Activated T-helper 9 cell treated with anti-CD3 and anti-CD28 coated beads, Interleukin-2, amount 50 U/mL, for 16 hours (primary cell): ENCODE data around the gene WAPL.
"Not testable (repeated sequence)": the region's sequence is repeated elsewhere in the genome, so short reads cannot be mapped to it uniquely, and the experiment has no call there.

Experiments used
- DNase-seq: peaks from one replicate; pipeline ENCODE4 v3.0.0-alpha.2; 2020; ENCODE audit warnings: low read depth

Gene WAPL

GRCh38 chr10:86521678-86522509, at the start of gene WAPL:
Gene WAPL, minus strand, starts transcription at chr10:86521792. Its CDS starts 3,723 bp downstream, at chr10:86518069.
- peak; percentile 92 for DNase-seq

- DNase-seq: no peak
These were observed 47.7 kb upstream of the WAPL start for GRCh38 chr10:86569335-86569734.

GRCh38 chr10:86566518-86566917, 44.9 kb upstream of the WAPL start:
- DNase-seq: not testable (repeated sequence)

GRCh38 chr10:86563338-86563737, 41.7 kb upstream of the WAPL start:
- DNase-seq: not testable (repeated sequence)

GRCh38 chr10:86558695-86559094, 37.1 kb upstream of the WAPL start:
- DNase-seq: not testable (repeated sequence)

- no peak for DNase-seq
These were observed 35.5 kb upstream of the WAPL start for GRCh38 chr10:86556933-86557649.

- no peak for DNase-seq
These were observed 34.9 kb upstream of the WAPL start for GRCh38 chr10:86556532-86556931.

- no peak for DNase-seq
These were observed 32.0 kb upstream of the WAPL start for GRCh38 chr10:86553639-86554038.

GRCh38 chr10:86553213-86553612, 31.6 kb upstream of the WAPL start:
- no peak for DNase-seq

- DNase-seq: no peak
These were observed 25.7 kb upstream of the WAPL start for GRCh38 chr10:86547296-86547695.

- DNase-seq: no peak
These were observed 23.5 kb upstream of the WAPL start for GRCh38 chr10:86545101-86545500.

GRCh38 chr10:86540016-86540415, 18.4 kb upstream of the WAPL start:
- DNase-seq: no peak

GRCh38 chr10:86538547-86538946, 17.0 kb upstream of the WAPL start:
- DNase-seq: no peak

- DNase-seq: not testable (repeated sequence)
These were observed 16.4 kb upstream of the WAPL start for GRCh38 chr10:86538040-86538439.

- peak; percentile 26 for DNase-seq
These were observed 14.8 kb upstream of the WAPL start for GRCh38 chr10:86536294-86536861.

GRCh38 chr10:86535132-86535882, 13.7 kb upstream of the WAPL start:
- DNase-seq: peak; percentile 39

- no peak for DNase-seq
These were observed 11.7 kb upstream of the WAPL start for GRCh38 chr10:86533328-86533727.

- not testable (repeated sequence) for DNase-seq
These were observed 7.1 kb upstream of the WAPL start for GRCh38 chr10:86528736-86529135.

GRCh38 chr10:86526606-86527005, 5.0 kb upstream of the WAPL start:
- no peak for DNase-seq

GRCh38 chr10:86525713-86526112, 4.1 kb upstream of the WAPL start:
- not testable (repeated sequence) for DNase-seq

- no peak for DNase-seq
These were observed 2.8 kb upstream of the WAPL start for GRCh38 chr10:86524225-86524962.
